Activated naive CD8-positive, alpha-beta T cell treated with anti-CD3 and anti-CD28 coated beads, Interleukin-2, amount 50 U/mL, for 24 hours (primary cell): ENCODE measurements around the gene P2RX7.
"Not testable (repeated sequence)": the region's sequence is repeated elsewhere in the genome, so short reads cannot be mapped to it uniquely, and the experiment has no call there.

ENCODE experiments used
- ATAC-seq: fragments of 150-1000 bp; cut with Tn5 transposase; one replicate; pipeline ENCODE4 v1.10.0; 2021
- DNase-seq: peaks from one replicate; pipeline ENCODE4 v3.0.0; 2021
- H3K27ac Mint-ChIP-seq: one replicate; pipeline ENCODE4 v1.8.0; 2021; ENCODE audit warnings: mild to moderate bottlenecking, mixed read lengths
- H3K27me3 Mint-ChIP-seq: one replicate; pipeline ENCODE4 v1.8.0; 2021; ENCODE audit warnings: mixed read lengths
- H3K36me3 Mint-ChIP-seq: one replicate; pipeline ENCODE4 v1.8.0; 2021; ENCODE audit warnings: low read depth, mixed read lengths
- H3K4me1 Mint-ChIP-seq: one replicate; pipeline ENCODE4 v1.8.0; 2021; ENCODE audit warnings: mixed read lengths
- H3K4me3 Mint-ChIP-seq: one replicate; pipeline ENCODE4 v1.8.0; 2021; ENCODE audit warnings: mild to moderate bottlenecking, moderate library complexity, mixed read lengths
- H3K9me3 Mint-ChIP-seq: one replicate; pipeline ENCODE4 v1.8.0; 2021; ENCODE audit warnings: mixed read lengths

Gene P2RX7

DNA sequence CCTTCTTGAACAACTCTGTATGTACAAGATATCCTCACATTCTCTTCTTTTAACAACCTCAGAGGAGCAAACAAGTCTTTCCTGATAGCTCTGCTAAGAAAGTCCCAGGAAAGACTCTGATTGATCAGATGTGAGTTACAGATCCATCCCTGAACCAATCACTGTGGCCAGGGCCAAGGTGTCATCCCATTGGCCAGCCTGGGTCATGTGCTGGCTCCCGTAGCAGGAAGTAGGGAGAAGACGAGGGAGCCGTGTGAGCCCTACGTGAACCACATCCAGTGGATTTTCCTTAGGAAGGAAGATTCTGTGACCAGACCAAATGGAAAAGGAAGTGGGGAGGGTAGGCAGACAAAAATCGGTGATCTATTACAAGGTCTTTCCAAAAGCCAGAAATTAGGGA, 5.6 kb downstream of the P2RX7 start:
- Mint-ChIP-seq H3K4me3 (no peak overlapping the region), H3K27me3 (no peaks in the 10 kb centered on the region), H3K27ac (no peak overlapping the region), H3K4me1 (peaks cover 15% of the 10 kb centered on the region), H3K36me3 (peaks cover 2% of the 10 kb centered on the region), H3K9me3 (no peaks in the 10 kb centered on the region)
- ATAC-seq (no peak), DNase-seq (no peak)

- DNase-seq (no peak), ATAC-seq (no peak)
- Mint-ChIP-seq H3K9me3 (no peaks in the 10 kb centered on the region), H3K4me1 (peaks cover 11% of the 10 kb centered on the region), H3K27ac (no peak overlapping the region), H3K27me3 (no peaks in the 10 kb centered on the region), H3K4me3 (no peak overlapping the region), H3K36me3 (peaks cover 2% of the 10 kb centered on the region)
Measured at GRCh38 chr12:121139286-121139685, 6.6 kb downstream of the P2RX7 start.

- ATAC-seq: no peak
- Mint-ChIP-seq H3K4me3 (no peak overlapping the region), H3K4me1 (peaks cover 24% of the 10 kb centered on the region), H3K27ac (no peak overlapping the region), H3K27me3 (no peaks in the 10 kb centered on the region), H3K36me3 (peaks cover 2% of the 10 kb centered on the region), H3K9me3 (no peaks in the 10 kb centered on the region)
- DNase-seq: no peak
Measured at GRCh38 chr12:121142171-121142950, 9.7 kb downstream of the P2RX7 start.

DNA sequence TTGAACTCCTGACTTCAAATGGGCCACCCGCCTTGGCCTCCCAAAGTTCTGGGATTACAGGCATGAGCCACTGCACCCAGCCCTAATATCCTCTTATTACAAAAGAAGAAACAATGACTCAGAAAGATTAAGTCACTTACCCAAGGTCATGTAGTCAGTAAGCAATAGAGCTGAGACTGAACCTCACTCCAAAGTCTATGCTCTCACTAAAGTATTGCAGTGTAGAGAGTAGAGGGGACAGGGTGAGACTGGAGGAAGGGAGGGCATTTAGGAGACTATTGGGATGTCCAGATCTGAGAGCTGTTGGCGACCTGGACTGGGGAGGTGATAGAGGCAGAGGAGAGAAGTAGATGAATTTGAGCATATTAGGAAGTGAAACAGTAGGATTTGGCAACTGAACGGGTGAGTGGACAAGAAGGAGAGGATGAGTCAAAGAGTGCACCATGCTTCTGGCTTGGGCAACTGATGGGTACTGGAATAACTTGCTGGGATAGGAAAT, 11.8 kb downstream of the P2RX7 start:
- Mint-ChIP-seq H3K27me3 (no peaks in the 10 kb centered on the region), H3K36me3 (peaks cover 2% of the 10 kb centered on the region)
- peak; percentile 65 for ATAC-seq

GRCh38 chr12:121145221-121145620, 12.5 kb downstream of the P2RX7 start:
- peaks cover 24% of the 10 kb centered on the region for H3K4me1 Mint-ChIP-seq
- no peaks in the 10 kb centered on the region for H3K9me3 Mint-ChIP-seq
- H3K27me3 Mint-ChIP-seq: no peaks in the 10 kb centered on the region
- DNase-seq: no peak
- peak overlapping the region; percentile 83 for H3K27ac Mint-ChIP-seq
- ATAC-seq: peak; percentile 67
- H3K36me3 Mint-ChIP-seq: peaks cover 2% of the 10 kb centered on the region
- H3K4me3 Mint-ChIP-seq: peak overlapping the region; percentile 32

More for the DNA sequence above, 11.8 kb downstream of the P2RX7 start:
- Mint-ChIP-seq H3K9me3 (no peaks in the 10 kb centered on the region), H3K4me3 (no peak overlapping the region), H3K4me1 (peaks cover 24% of the 10 kb centered on the region), H3K27ac (peak overlapping the region; percentile 83)
- DNase-seq: no peak

- H3K4me1 Mint-ChIP-seq: peaks cover 18% of the 10 kb centered on the region
- not testable (repeated sequence) for H3K27ac Mint-ChIP-seq, H3K9me3 Mint-ChIP-seq, H3K27me3 Mint-ChIP-seq, H3K4me3 Mint-ChIP-seq, H3K36me3 Mint-ChIP-seq, ATAC-seq, DNase-seq
Measured at GRCh38 chr12:121149289-121149688, 16.6 kb downstream of the P2RX7 start.

DNA sequence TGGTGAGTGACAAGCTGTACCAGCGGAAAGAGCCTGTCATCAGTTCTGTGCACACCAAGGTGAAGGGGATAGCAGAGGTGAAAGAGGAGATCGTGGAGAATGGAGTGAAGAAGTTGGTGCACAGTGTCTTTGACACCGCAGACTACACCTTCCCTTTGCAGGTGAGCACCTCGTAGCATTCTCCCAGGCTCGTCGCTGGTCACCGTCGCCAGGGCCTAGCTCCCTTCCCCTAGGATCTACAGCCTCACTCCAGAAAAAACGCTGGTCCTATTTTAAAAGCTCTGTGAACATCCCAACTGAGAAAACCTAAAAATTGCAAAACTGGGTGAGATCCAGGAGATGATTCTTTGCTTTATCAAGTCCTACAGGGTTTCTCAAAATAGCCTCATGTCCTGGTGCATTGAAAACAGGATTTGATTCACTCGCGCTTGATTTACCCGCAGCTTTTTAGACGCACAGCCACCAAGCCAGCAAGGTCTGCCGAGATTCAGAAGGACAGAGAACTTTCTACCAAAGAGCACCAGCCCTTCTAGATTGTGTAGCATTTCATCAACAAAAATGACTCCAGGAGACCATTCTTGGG, 22.2 kb downstream of the P2RX7 start:
- Mint-ChIP-seq H3K27ac (no peak overlapping the region), H3K9me3 (peaks cover 10% of the 10 kb centered on the region), H3K36me3 (peaks cover 10% of the 10 kb centered on the region), H3K27me3 (no peaks in the 10 kb centered on the region), H3K4me1 (peaks cover 4% of the 10 kb centered on the region), H3K4me3 (no peak overlapping the region)
- ATAC-seq: no peak
- no peak for DNase-seq

DNA sequence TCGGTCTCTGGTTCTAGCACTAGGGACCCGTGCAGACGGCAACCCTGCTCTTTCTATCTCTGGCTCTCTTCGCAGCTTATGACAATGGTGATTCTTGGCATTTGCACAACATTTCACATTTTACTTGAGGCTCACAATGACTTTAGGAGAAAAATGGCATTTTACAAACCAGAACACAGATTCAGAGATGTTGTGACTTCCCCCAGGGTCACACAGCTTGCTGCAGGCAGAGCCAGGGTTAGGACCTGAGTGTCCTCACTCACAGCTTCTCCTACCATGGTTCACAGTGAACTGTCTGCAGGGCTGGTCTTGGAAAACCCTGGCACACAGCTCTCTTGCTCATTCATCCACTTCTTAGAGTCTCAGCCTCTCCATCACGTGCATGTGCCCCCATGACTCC, 23.7 kb downstream of the P2RX7 start:
- DNase-seq (no peak), ATAC-seq (no peak)
- Mint-ChIP-seq H3K27ac (no peak overlapping the region), H3K4me1 (peaks cover 4% of the 10 kb centered on the region), H3K36me3 (peaks cover 10% of the 10 kb centered on the region), H3K9me3 (peaks cover 10% of the 10 kb centered on the region), H3K4me3 (no peak overlapping the region), H3K27me3 (no peaks in the 10 kb centered on the region)

DNA sequence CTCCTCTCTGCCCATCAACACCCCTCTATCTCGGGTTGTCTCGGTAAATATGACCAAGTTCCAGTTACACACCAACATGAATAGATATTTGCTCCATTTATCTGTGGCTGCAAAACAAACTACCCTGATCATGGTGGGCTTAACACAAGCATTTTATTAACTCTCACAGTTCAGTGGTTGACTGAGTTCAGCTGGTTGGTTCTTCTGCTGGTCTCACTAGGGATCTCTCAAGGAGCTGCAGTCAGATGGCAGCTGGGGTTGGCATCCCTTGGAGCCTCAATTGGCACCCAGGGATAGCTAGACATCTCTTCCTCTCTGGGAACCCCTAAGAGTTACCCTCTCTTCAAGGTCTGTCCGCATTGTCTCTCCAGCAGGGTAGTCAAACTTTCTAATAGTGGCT, 25.4 kb downstream of the P2RX7 start:
- H3K4me3 Mint-ChIP-seq: no peak overlapping the region
- peaks cover 10% of the 10 kb centered on the region for H3K9me3 Mint-ChIP-seq
- H3K27ac Mint-ChIP-seq: no peak overlapping the region
- H3K36me3 Mint-ChIP-seq: peaks cover 10% of the 10 kb centered on the region
- ATAC-seq (no peak), DNase-seq (no peak)
- H3K27me3 Mint-ChIP-seq: no peaks in the 10 kb centered on the region
- peaks cover 4% of the 10 kb centered on the region for H3K4me1 Mint-ChIP-seq

DNA sequence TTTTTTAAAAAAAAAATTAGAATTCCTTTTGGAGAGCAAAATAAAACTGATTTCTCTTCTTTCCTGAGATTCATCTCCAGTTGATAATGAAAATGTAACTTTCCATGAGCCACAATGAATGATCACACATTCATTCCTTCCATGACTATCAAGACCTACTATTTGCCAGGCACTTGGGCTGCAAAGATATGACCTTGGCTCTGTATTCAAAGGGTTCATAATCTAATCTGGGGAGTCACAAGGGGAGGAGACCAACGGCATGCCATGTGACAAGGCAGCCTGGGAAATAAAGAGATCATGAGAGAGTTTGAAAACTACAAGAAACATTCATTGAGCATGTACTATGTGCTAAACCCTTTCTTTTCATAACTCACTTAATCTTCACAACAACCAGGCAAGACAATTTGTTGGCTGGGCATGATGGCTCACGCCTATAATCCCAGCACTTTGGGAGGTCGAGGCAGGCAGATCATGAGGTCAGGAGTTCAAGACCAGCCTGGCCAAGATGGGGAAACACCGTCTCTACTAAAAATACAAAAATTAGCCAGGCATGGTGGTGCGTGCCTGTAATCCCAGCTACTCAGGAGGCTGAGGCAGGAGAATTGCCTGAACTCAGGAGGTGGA, 26.2 kb downstream of the P2RX7 start:
- Mint-ChIP-seq H3K36me3 (peaks cover 10% of the 10 kb centered on the region), H3K9me3 (peaks cover 10% of the 10 kb centered on the region)
- H3K4me3 Mint-ChIP-seq, ATAC-seq, DNase-seq, H3K4me1 Mint-ChIP-seq, H3K27me3 Mint-ChIP-seq, H3K27ac Mint-ChIP-seq: not testable (repeated sequence)

DNA sequence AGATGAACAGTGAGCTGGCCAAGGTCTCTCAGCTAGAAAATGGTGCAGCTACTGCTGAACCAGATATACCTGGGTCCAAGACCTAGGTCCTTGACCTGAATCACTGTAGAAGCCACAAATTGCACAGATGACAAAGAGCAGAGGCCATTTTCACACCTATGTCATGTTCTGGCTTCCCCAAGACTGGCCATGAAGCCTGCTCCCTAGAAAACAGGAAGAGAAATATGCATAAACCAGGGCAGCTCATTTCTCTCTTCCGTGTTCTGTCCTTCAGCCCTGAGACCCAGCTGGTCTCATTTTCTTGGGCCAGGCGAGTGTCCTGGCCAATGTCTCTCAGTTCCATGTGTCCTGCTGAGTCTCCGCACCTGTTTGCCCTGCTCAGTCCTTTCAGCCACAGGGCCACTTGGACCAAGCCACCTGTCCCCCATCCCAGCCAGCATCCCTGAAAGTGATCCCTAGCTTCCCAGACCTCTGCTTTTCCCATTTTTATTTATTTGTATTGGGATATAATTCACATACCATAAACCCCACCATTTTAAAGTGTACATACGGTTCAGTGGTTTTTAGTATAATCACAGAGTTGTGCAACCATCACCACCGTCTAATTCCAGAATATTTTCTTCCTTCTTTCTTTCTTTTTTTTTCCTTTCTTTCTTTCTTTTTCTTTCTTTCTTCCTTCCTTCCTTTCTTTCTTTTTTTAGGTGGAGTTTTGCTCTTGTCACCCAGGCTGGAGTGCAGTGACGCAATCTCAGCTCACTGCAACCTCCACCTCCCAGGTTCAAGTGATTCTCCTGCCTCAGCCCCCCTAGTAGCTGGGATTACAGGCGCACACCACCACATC, 27.0 kb downstream of the P2RX7 start:
- DNase-seq (no peak), ATAC-seq (no peak)
- H3K4me3 Mint-ChIP-seq: no peak overlapping the region
- peaks cover 11% of the 10 kb centered on the region for H3K36me3 Mint-ChIP-seq
- no peak overlapping the region for H3K27ac Mint-ChIP-seq
- no peaks in the 10 kb centered on the region for H3K27me3 Mint-ChIP-seq
- H3K9me3 Mint-ChIP-seq: peaks cover 10% of the 10 kb centered on the region
- peaks cover 4% of the 10 kb centered on the region for H3K4me1 Mint-ChIP-seq

- ATAC-seq: no peak
Measured at GRCh38 chr12:121162384-121162783, 29.7 kb downstream of the P2RX7 start.

DNA sequence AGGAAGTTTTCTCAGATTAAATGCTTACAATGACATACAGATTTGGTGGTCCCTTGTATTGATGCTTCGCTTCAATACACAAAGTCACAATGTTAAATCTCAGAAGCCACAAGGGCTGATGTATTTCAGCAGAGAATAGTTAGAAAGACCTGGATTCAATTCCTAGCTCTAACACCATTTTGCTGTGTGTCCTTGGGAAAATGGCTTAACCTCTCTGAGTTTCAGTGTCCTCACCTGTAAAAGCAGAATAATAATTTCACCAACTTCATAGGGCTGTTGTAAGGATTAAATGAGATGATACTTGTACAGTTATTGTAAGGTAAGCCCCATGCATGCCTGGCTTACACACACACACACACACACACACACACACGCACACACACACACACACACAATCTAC, 30.3 kb downstream of the P2RX7 start:
- no peaks in the 10 kb centered on the region for H3K27me3 Mint-ChIP-seq
- peaks cover 5% of the 10 kb centered on the region for H3K4me1 Mint-ChIP-seq
- H3K9me3 Mint-ChIP-seq: peaks cover 9% of the 10 kb centered on the region
- peaks cover 8% of the 10 kb centered on the region for H3K36me3 Mint-ChIP-seq
- DNase-seq (no peak), ATAC-seq (no peak)
- no peak overlapping the region for H3K4me3 Mint-ChIP-seq
- no peak overlapping the region for H3K27ac Mint-ChIP-seq

More at GRCh38 chr12:121162384-121162783, 29.7 kb downstream of the P2RX7 start:
- Mint-ChIP-seq H3K36me3 (peaks cover 14% of the 10 kb centered on the region), H3K4me1 (peaks cover 5% of the 10 kb centered on the region), H3K27ac (no peak overlapping the region), H3K4me3 (no peak overlapping the region), H3K27me3 (no peaks in the 10 kb centered on the region), H3K9me3 (peaks cover 10% of the 10 kb centered on the region)
- no peak for DNase-seq

DNA sequence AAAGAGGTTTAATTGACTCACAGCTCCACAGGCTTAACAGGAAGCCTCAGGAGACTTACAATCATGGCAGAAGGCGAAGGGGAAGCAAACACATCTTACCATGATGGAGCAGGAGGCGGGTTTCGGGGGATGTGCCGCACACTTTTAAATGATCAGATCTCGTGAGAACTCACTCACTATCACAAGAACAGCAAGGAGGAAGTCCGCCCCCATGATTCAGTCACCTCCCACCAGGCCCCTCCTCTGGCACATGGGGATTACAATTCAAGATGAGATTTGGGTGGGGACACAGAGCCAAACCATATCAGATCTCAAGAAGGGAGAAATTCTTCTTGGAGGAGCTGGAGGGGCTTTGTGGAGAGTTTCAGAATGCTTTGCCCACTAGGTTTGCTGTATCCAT, 32.2 kb downstream of the P2RX7 start:
- H3K9me3 Mint-ChIP-seq, H3K36me3 Mint-ChIP-seq, H3K4me1 Mint-ChIP-seq, ATAC-seq, H3K4me3 Mint-ChIP-seq, H3K27ac Mint-ChIP-seq, H3K27me3 Mint-ChIP-seq, DNase-seq: not testable (repeated sequence)
